Effector memory CD4-positive, alpha-beta T cell (primary cell): ENCODE data around the gene FBL.

Source experiments
- DNase-seq, 3 donors: peaks; one replicate each; pipeline ENCODE4 v3.0.0-alpha.2; 2020
- H3K27ac ChIP-seq: 2 replicates; pipeline ENCODE4 v1.7.0; 2013; ENCODE audit warnings: mild to moderate bottlenecking, low read length, moderate library complexity; ENCODE audit not compliant: insufficient read depth, poor library complexity, severe bottlenecking
- H3K27me3 ChIP-seq: replicated peaks from 2 replicates; pipeline ENCODE4 v1.7.0; 2013; ENCODE audit warnings: mild to moderate bottlenecking, low read length; ENCODE audit not compliant: insufficient read depth, control insufficient read depth, poor library complexity, severe bottlenecking
- H3K36me3 ChIP-seq: 2 replicates; pipeline ENCODE4 v1.7.0; 2013; ENCODE audit warnings: mild to moderate bottlenecking, low read length, moderate library complexity; ENCODE audit not compliant: control insufficient read depth, insufficient read depth
- H3K4me1 ChIP-seq: 2 replicates; pipeline ENCODE4 v1.7.0; 2013; ENCODE audit warnings: low read length, mild to moderate bottlenecking; ENCODE audit not compliant: control insufficient read depth, insufficient read depth, poor library complexity, severe bottlenecking
- H3K4me3 ChIP-seq: 2 replicates; pipeline ENCODE4 v1.7.0; 2013; ENCODE audit warnings: low read length, low read depth, mild to moderate bottlenecking; ENCODE audit not compliant: insufficient read depth, poor library complexity, severe bottlenecking
- H3K9me3 ChIP-seq: 2 replicates; pipeline ENCODE4 v1.7.0; 2013; ENCODE audit warnings: mild to moderate bottlenecking, low read length, moderate library complexity; ENCODE audit not compliant: control insufficient read depth

The FBL gene

DNA sequence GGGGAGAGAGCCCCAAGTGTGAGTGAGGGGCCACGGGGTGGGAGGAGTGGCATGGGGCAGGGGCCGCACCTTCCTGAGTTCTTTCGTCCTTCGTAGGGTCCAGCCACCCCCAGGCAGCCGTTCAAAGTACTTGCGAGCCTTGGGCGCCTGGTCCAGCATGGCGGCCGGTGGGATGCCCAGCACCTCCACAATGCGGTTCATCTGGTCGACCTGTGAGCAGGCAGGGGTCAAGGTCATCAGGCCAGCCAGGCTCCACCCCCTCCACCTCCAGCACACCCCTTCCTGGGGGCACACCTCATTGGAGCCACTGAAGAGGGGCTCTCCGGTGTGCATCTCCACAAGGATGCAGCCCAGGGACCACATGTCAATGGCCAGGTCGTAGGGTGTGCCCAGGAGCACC lies 19.0 kb downstream of the FBL start:
- Histone ChIP-seq H3K27ac (no peak overlapping the region), H3K36me3 (peaks cover 44% of the 10 kb centered on the region)
- no peak for DNase-seq

DNA sequence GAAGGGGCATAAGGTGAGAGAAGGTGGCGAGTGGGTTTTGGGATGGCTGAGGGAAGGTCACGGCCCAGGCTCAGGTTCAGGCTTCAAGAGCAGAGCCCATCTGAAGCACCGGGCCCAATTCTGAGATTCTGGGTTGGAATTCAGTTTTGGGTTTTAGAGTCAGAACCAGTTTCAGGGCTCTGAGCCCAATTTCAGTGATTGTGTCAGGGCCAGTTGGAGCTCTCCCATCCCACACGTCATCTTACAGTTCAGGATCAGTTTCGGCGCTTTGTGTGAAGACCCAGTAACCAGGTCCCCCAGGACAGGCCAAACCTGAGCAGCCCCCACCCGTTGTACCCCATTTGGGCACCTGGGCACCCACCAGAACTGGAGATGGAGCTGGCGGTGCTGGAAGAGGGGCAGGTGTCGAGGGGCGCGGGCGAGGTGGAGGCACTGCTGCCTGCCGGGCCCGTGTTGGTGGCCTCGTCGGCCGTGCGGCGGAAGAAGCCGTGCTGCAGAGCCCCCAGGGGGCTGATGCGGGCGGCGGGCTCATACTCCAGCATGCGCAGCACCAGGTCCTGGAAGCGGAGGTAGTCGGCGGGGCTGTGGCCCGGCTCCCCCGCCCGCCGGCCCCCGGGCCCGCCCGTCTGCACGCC lies 19.8 kb downstream of the FBL start:
- Histone ChIP-seq H3K36me3 (peaks cover 44% of the 10 kb centered on the region), H3K27me3 (no peaks in the 10 kb centered on the region), H3K9me3 (no peaks in the 10 kb centered on the region)

More for the DNA sequence above, 19.0 kb downstream of the FBL start:
- H3K4me1 ChIP-seq = peaks cover 12% of the 10 kb centered on the region
- no peaks in the 10 kb centered on the region for H3K27me3 ChIP-seq
- no peaks in the 10 kb centered on the region for H3K9me3 ChIP-seq
- H3K4me3 ChIP-seq = no peak overlapping the region

DNA sequence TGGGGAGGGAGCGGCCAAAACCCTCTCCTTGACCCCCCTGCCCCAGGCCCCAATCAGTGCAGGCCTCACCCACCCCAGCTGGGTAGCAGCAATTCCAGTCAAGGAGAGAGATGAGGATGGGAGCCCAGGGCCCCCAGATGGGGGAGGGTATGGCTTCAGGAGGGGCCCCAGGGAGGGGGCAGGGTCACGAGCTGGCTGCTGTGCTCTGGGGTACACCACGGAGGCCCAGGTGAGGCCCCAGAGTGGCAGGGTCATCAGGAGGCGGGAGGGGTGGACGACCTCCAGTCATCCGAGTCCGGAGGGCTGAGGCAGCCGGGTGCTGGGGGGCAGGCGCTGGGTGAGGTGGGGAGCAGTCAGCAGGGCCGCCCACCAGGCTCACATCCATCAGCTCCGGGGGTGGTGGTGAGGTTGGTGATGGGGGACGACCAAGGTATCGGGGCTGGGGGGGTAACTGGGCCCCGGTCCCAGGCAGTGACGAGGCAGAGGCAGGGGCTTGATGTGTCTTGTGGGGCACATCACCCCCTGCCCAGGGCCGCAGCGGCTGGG lies 20.6 kb downstream of the FBL start:
- Histone ChIP-seq H3K4me3 (no peak overlapping the region), H3K36me3 (peaks cover 41% of the 10 kb centered on the region), H3K9me3 (no peaks in the 10 kb centered on the region), H3K27ac (peak overlapping the region; percentile 63), H3K27me3 (no peaks in the 10 kb centered on the region), H3K4me1 (peaks cover 11% of the 10 kb centered on the region)
- DNase-seq = no peak

More for the DNA sequence above, 19.8 kb downstream of the FBL start:
- no peak for DNase-seq
- H3K4me1 ChIP-seq = peaks cover 11% of the 10 kb centered on the region
- no peak overlapping the region for H3K4me3 ChIP-seq
- H3K27ac ChIP-seq = no peak overlapping the region

DNA sequence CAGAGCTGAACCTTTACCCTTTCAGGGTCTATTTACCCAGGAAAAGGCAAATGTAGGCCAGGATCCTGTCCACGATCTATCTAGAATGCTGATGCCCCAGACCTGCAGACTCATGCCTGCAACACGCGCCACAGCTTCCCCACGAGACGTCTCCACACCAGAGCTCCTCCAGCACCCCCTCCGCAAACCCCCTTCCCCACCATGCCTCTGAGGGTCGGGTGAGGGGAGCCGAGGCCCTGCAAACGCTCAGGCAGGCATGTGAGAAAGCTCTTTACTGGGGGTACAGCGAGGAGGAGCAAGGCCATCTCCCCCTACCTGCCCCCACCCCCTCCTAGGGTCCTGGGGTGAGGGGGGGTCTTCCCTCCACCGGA lies 21.1 kb downstream of the FBL start:
- Histone ChIP-seq H3K4me1 (peaks cover 11% of the 10 kb centered on the region), H3K27ac (peak overlapping the region; percentile 63), H3K9me3 (no peaks in the 10 kb centered on the region), H3K27me3 (no peaks in the 10 kb centered on the region), H3K4me3 (no peak overlapping the region), H3K36me3 (peaks cover 36% of the 10 kb centered on the region)
- no peak for DNase-seq

DNA sequence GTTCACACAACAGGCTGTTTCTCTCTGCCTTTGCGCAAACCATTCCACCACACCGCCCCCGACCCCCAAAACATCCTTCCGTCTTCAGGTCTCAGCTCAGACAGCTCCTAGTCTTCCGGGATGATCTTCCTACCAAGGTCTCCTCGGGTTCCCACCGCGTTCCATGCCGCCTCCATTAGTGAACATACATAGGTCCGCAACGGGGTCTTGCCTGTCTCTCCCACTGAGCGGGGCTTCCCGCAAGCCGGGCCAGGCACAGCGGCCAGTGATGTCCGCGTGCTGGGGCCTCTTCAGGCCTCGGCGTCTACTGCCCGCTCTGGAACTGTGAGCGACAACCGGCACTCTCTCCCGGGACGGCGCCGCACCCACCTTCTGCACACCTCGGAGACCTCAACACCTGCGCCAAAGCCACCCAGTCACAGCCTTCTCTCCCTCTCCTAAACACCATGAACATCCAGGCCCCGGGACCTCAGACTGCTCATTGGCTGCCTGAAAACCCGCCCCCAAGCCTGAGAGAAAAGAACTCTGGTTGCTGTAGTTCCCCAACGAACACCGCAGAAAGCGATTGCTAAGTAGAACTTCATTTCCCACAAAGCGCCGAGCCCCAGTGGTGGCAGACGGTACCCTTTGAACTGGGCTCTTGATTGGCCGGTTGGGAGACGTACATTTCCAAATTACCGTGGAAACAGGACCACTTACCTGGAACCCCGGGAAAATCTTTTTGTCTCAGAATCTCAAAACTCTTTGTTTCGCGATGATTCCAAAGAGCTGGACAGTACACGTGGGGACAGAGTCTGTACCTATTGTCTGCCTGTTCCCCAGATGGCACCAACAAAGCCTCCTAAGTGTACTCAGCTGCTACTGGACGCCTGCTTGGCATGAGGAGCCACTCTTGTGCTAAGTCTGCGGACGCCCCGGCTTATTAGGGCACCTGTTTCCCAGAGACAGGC lies 21.8 kb downstream of the FBL start:
- H3K27ac ChIP-seq = peak overlapping the region; percentile 63
- H3K4me1 ChIP-seq = peaks cover 11% of the 10 kb centered on the region
- H3K4me3 ChIP-seq = peak overlapping the region; percentile 62
- H3K27me3 ChIP-seq = no peaks in the 10 kb centered on the region
- peaks cover 29% of the 10 kb centered on the region for H3K36me3 ChIP-seq
- peak; percentile 79 to 86 (median 85) for DNase-seq
- no peaks in the 10 kb centered on the region for H3K9me3 ChIP-seq

DNA sequence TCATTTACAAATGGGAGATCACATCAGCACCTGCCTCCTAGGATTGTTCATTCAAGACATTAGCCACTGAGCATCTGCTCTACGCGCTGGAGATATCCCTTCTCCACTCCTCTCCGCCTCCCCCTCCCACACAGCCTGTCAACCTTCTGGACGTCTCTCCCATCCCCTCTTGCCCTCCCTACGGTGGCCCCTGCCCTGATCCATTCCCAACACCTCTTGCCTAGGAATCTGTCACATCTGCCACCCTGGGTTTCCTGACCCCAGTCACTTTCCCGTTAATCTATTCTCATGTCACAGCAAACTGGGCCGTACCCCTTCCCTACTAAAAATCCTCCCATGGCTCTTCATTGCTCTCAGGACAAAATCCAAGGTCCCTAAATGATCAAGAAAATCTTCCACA lies 22.5 kb downstream of the FBL start:
- peak overlapping the region; percentile 62 for H3K4me3 ChIP-seq
- peaks cover 28% of the 10 kb centered on the region for H3K36me3 ChIP-seq
- H3K27me3 ChIP-seq = no peaks in the 10 kb centered on the region
- H3K27ac ChIP-seq = no peak overlapping the region
- no peaks in the 10 kb centered on the region for H3K9me3 ChIP-seq
- DNase-seq = no peak
- peaks cover 11% of the 10 kb centered on the region for H3K4me1 ChIP-seq

DNA sequence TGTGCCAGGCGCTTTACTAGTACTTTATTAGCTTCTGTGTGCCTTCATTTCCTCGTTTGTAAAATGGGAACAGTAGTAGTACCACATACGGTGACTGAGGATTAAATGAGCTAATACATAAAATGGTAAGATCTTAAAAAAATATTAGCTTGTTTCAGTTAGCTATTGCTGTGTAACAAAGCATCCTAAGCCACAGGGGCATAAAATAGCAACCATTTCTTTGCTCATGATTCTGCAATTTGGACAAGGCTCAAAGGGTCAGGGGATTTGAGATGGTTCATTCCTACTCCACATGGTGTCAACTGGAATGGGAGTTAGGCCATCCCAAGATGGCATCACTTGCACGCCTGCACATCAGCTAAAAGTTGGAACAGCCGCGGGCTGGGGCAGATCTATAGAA lies 25.5 kb downstream of the FBL start:
- Histone ChIP-seq H3K4me1 (peaks cover 11% of the 10 kb centered on the region), H3K27me3 (no peaks in the 10 kb centered on the region), H3K36me3 (peaks cover 8% of the 10 kb centered on the region), H3K4me3 (no peak overlapping the region), H3K27ac (no peak overlapping the region), H3K9me3 (no peaks in the 10 kb centered on the region)
- no peak for DNase-seq

DNA sequence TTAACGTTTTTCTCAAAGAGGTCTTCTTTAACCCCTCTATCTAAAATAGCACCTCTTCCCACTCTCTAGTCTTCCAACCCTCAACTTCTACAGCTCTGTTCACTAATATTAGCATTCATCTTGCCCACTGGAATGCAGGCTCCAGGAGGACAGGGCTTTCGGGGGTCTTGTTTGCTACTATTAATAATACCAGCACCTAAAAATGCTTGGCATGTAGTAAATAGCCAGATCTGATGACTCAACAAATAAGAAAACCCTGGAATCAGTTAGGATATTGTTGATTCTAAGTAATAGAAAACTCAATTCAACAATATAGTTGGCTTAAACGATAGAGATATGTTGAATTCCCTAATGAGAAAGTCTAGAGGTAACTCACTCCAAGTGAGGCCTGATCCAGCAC lies 26.4 kb downstream of the FBL start:
- Histone ChIP-seq H3K4me1 (peaks cover 11% of the 10 kb centered on the region), H3K4me3 (no peak overlapping the region), H3K9me3 (no peaks in the 10 kb centered on the region), H3K36me3 (peaks cover 5% of the 10 kb centered on the region), H3K27me3 (no peaks in the 10 kb centered on the region), H3K27ac (no peak overlapping the region)
- DNase-seq = no peak

DNA sequence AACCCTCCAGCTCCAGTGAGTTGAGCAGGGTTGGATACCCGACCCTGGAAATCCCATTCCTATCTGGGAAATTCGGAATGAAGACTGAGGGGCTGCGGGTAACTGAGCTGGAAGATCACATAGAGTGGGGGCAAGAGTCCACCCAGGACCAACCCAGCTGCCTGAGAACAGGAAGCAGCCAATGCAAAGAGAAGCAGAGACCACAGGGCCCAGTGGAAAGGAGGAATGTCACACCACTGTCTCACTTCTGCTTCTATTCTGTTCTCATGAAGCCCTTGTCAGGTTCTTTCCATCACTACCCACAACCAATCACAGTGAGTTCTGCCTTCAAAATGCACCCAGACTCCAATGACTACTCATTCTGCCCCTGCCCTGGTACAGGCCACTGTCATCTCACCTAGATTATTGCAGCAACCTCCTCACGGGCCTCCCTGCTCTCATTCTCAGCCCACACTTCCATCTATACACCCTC lies 27.5 kb downstream of the FBL start:
- Histone ChIP-seq H3K27ac (no peak overlapping the region), H3K4me3 (no peak overlapping the region)
- DNase-seq = no peak

More for the DNA sequence above, 27.5 kb downstream of the FBL start:
- Histone ChIP-seq H3K36me3 (peaks cover 5% of the 10 kb centered on the region), H3K9me3 (no peaks in the 10 kb centered on the region), H3K4me1 (peaks cover 4% of the 10 kb centered on the region), H3K27me3 (no peaks in the 10 kb centered on the region)
